HEK293T (cell line): ENCODE measurements around the gene SMIM44.

Experiments used
- CTCF ChIA-PET: fragments of 350-600 bp; formaldehyde crosslinking; extraction: SDS; loops from one replicate; lab custom pipeline; 2021; ENCODE audit warnings: antibody characterized with exemption, inconsistent platforms; lab: Yijun Ruan, JAX
- POLR2A ChIA-PET: fragments of 350-600 bp; formaldehyde crosslinking; extraction: SDS; loops from one replicate; lab custom pipeline; 2020; ENCODE audit warnings: antibody characterized with exemption, inconsistent platforms; lab: Yijun Ruan, JAX
- DNase-seq: peaks from one replicate; pipeline ENCODE4 v3.0.0; 2012; ENCODE audit warnings: mixed read lengths; ENCODE audit errors: extremely low spot score
- ARNT ChIP-seq: fragments of 450-650 bp; IDR thresholded peaks from 2 replicates; pipeline ENCODE4 v1.6.1; 2017; ENCODE audit warnings: mild to moderate bottlenecking
- BHLHE40 ChIP-seq: fragments of 450-650 bp; IDR thresholded peaks from 2 replicates; pipeline ENCODE4 v1.6.1; 2016; ENCODE audit warnings: mild to moderate bottlenecking, moderate library complexity, borderline replicate concordance
- CTBP1 ChIP-seq: fragments of 450-650 bp; IDR thresholded peaks from 2 replicates; pipeline ENCODE4 v1.6.1; 2016; ENCODE audit warnings: borderline replicate concordance
- ELF4 ChIP-seq: fragments of 450-650 bp; IDR thresholded peaks from 2 replicates; pipeline ENCODE4 v1.6.1; 2017; ENCODE audit warnings: antibody characterized with exemption
- FOXA1 ChIP-seq: fragments of 450-650 bp; IDR thresholded peaks from 2 replicates; pipeline ENCODE4 v1.6.1; 2016; ENCODE audit warnings: mild to moderate bottlenecking
- FOXK2 ChIP-seq: fragments of 450-650 bp; IDR thresholded peaks from 2 replicates; pipeline ENCODE4 v1.6.1; 2016; ENCODE audit warnings: mild to moderate bottlenecking
- FOXM1 ChIP-seq: fragments of 450-650 bp; IDR thresholded peaks from 2 replicates; pipeline ENCODE4 v1.6.1; 2017; ENCODE audit warnings: mild to moderate bottlenecking, borderline replicate concordance
- HDGF ChIP-seq: fragments of 450-650 bp; IDR thresholded peaks from 2 replicates; pipeline ENCODE4 v1.6.1; 2017; ENCODE audit warnings: antibody characterized with exemption, borderline replicate concordance
- L3MBTL2 ChIP-seq: fragments of 450-650 bp; conservative IDR thresholded peaks from 2 replicates; pipeline ENCODE4 v1.6.1; 2016; ENCODE audit warnings: mild to moderate bottlenecking
- LEF1 ChIP-seq: fragments of 450-650 bp; IDR thresholded peaks from 2 replicates; pipeline ENCODE4 v1.6.1; 2017; ENCODE audit warnings: mild to moderate bottlenecking, borderline replicate concordance
- NFRKB ChIP-seq: fragments of 450-650 bp; IDR thresholded peaks from 2 replicates; pipeline ENCODE4 v1.6.1; 2016; ENCODE audit warnings: mild to moderate bottlenecking, moderate library complexity
- PKNOX1 ChIP-seq: fragments of 450-650 bp; IDR thresholded peaks from 2 replicates; pipeline ENCODE4 v1.6.1; 2016
- SP1 ChIP-seq: fragments of 450-650 bp; IDR thresholded peaks from 2 replicates; pipeline ENCODE4 v1.6.1; 2017
- SUZ12 ChIP-seq: fragments of 450-650 bp; IDR thresholded peaks from 2 replicates; pipeline ENCODE4 v1.6.1; 2016; ENCODE audit warnings: mild to moderate bottlenecking
- TARDBP ChIP-seq: fragments of 450-650 bp; IDR thresholded peaks from 2 replicates; pipeline ENCODE4 v1.6.1; 2016
- ZNF384 ChIP-seq: fragments of 450-650 bp; IDR thresholded peaks from 2 replicates; pipeline ENCODE4 v1.6.1; 2016

SMIM44 gene

DNA sequence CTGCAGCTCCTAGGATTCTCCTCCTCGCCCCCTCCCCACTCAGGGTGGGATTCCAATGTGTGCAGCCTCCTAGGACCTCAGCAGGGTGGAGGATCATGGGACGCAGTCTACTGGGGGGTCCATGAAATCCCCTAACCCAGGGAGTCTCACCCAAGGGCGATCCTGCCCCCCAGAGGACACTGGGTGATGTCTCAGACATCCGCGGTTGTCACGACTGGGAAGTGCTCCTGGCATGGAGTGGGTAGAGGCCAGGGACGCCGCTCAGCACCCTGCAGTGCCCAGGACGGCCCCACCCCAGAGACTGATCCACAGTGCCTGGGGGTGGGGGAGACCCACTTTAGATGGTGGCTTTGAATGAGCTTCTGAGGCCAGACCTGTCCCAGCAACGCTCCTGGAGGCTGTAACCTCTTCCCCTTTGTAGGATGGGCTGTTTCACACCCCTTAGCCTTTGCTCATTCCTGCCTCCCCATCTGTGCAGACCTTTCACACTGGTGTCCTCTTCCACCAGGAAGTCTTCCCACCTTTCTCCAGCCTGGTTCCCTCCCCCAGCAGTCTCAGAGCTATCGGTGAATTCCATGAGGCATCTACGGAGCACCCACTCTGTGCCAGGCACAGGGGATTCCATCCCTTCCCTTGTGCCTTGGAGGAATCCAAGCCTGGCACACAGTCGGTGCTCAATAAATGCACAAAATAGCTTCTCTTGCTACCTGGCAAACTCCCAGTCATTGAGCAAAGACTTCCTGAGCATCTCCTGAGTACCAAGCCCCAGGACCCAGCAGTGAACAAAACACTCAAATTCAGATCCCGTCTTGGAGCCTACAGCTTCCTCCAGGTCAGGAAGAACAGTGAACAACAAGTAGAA lies 13.4 kb downstream of the SMIM44 start:
- POLR2A ChIA-PET: no interaction called here
- CTCF ChIA-PET: interaction anchor here (0.7 to 1.7 kb wide), 4 partner anchors 15 to 165 kb away, joined by 3 to 8 read pairs (median 4); no protein-coding TSS in a partner anchor
- TF ChIP-seq ARNT (no peak), SP1 (no peak), FOXK2 (no peak), LEF1 (no peak), NFRKB (no peak), TARDBP (no peak), L3MBTL2 (no peak), ELF4 (no peak), SUZ12 (no peak), FOXA1 (no peak), BHLHE40 (no peak), FOXM1 (no peak), ZNF384 (no peak)
- DNase-seq: no peak

- DNase-seq: no peak
- no peak for TF ChIP-seq TARDBP
- no peak for TF ChIP-seq SP1
- TF ChIP-seq BHLHE40: no peak
- TF ChIP-seq ZNF384: no peak
- no peak for TF ChIP-seq ELF4
- no peak for TF ChIP-seq HDGF
- TF ChIP-seq SUZ12: no peak
- no peak for TF ChIP-seq L3MBTL2
- no peak for TF ChIP-seq FOXK2
- no peak for TF ChIP-seq ARNT
- no peak for TF ChIP-seq NFRKB
- TF ChIP-seq CTBP1: no peak
- no peak for TF ChIP-seq LEF1
- TF ChIP-seq PKNOX1: no peak
- TF ChIP-seq FOXA1: no peak
- TF ChIP-seq FOXM1: no peak
- ChIA-PET CTCF (no interaction called here), POLR2A (no interaction called here)
Measured at GRCh38 chr19:3468211-3468610, 15.0 kb downstream of the SMIM44 start.

GRCh38 chr19:3467437-3468198 lies 15.6 kb downstream of the SMIM44 start:
- DNase-seq: no peak
- POLR2A ChIA-PET: no interaction called here
- CTCF ChIA-PET: interaction anchor here (0.6 kb wide), 1 partner anchor 17 kb away, joined by 3 read pairs; no protein-coding TSS in a partner anchor
- no peak for TF ChIP-seq LEF1
- no peak for TF ChIP-seq ELF4
- TF ChIP-seq ZNF384: no peak

DNA sequence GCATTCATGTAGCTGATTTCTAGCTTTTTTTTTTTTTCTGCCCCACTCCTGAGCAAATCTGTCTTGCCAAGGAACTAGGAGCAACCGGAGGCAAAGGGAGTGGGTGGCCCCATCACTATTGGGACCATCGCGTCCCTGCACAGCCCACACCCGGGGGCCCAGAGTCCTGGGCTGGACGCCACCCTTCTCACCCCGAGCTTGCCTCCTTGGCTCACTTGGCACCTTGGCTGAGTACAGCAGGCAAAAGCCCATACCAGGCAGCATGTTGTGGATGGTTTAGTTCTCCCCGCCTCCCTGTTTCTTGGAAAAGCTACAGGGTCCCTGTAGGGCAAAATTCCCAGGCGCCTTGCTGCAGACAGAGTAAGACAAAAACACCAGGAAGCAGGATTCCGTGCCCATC lies 16.6 kb downstream of the SMIM44 start:
- no peak for TF ChIP-seq FOXM1
- DNase-seq: no peak
- ChIA-PET CTCF (no interaction called here), POLR2A (no interaction called here)

- CTCF ChIA-PET: interaction anchor here (0.6 to 1.3 kb wide), 2 partner anchors 20 to 35 kb away, joined by 3 read pairs; no protein-coding TSS in a partner anchor
- POLR2A ChIA-PET: no interaction called here
- DNase-seq: no peak
- TF ChIP-seq ELF4: no peak
Measured at GRCh38 chr19:3465552-3465951, 17.7 kb downstream of the SMIM44 start.

DNA sequence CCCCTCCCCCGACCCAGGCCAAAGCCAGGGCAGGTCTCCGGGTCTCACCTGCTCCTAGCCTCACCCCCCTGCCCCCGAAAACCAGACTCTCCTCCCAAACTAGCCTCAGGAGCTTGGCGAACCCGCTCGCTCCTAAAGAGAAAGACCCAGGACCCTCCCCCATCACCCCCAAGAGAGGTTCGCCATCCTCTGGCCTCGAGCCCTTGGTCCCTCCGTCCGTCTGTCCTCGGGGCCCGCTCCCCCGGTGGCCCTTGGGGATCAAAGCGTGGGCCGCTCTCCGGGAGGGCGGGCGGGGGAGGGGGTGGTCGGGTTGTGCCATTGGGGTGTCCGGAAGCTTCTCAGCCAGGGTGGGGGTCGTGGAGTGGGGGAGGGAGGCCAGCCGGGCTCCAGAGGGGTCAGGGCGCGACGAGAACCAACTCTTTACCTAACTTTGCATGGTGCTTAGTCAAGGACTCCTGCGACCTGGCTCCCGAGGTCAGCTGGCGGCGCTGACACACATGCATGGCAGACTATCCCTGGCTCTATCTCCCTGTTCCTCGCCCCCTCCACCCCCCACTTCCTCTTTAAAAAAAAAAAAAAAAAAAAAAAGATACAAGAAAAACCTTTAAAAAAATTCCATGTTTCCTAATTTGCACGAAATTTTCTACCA lies 18.5 kb downstream of the SMIM44 start:
- CTCF ChIA-PET: no interaction called here
- no peak for TF ChIP-seq FOXM1
- no peak for TF ChIP-seq NFRKB
- no peak for TF ChIP-seq TARDBP
- no peak for DNase-seq
- POLR2A ChIA-PET: no interaction called here

GRCh38 chr19:3463714-3464586 lies 19.3 kb downstream of the SMIM44 start:
- ChIA-PET CTCF (no interaction called here), POLR2A (no interaction called here)
- no peak for TF ChIP-seq FOXK2
- TF ChIP-seq SUZ12: no peak
- TF ChIP-seq CTBP1: no peak
- no peak for DNase-seq
